Measurements from ENCODE around the gene DOCK4.

DOCK4 gene

DNA sequence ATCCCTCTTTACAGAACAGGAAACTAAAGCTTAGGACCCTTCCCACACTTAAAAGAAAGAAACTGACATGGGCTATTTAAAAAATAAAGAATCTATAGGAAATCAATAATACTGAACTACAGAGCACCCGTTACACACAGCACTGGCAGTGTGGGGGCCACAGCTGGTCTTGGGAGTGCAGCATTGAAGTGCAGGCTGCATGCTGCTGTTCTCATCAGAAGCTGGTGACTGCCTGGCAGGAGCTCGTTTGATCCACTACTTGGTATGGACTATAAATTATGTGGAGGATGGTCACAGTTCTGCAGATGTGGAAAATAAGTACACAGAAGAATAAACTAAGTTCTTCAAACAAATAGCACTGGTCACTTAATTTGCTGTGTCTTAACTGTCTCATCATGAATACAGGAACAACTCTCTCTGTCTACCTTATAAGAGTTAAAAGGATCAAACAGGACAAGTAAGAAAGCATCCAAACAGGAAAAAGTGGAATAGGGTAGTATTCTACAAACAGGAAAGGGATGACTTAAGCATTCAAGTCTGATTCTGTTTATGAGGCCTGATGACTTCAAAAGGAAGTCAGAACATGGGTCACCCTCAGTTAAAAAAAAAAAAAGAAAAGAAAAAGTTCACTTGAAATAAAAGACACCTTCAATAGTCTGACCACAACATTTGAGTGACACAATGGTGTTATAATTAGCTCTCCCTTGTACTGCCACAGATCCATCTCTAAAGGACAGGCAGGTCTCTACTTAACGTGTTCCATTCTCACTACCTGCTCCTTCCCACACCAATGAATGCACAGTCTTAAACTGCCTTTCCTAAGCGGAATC is 21.0 kb downstream of the DOCK4 start:
- DNase-seq (ENCODE audit: low read depth): no peak
- TF ChIP-seq, protein P1, sequence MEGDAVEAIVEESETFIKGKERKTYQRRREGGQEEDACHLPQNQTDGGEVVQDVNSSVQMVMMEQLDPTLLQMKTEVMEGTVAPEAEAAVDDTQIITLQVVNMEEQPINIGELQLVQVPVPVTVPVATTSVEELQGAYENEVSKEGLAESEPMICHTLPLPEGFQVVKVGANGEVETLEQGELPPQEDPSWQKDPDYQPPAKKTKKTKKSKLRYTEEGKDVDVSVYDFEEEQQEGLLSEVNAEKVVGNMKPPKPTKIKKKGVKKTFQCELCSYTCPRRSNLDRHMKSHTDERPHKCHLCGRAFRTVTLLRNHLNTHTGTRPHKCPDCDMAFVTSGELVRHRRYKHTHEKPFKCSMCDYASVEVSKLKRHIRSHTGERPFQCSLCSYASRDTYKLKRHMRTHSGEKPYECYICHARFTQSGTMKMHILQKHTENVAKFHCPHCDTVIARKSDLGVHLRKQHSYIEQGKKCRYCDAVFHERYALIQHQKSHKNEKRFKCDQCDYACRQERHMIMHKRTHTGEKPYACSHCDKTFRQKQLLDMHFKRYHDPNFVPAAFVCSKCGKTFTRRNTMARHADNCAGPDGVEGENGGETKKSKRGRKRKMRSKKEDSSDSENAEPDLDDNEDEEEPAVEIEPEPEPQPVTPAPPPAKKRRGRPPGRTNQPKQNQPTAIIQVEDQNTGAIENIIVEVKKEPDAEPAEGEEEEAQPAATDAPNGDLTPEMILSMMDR (IDR thresholded peaks at IDR 0.05; ENCODE audit: control insufficient read depth, insufficient read depth, low read depth, low read length, missing control alignments): no peak
- H3K4me3 ChIP-seq (ENCODE audit: control insufficient read depth, low read depth, low read length): no peak overlapping the region

DNA sequence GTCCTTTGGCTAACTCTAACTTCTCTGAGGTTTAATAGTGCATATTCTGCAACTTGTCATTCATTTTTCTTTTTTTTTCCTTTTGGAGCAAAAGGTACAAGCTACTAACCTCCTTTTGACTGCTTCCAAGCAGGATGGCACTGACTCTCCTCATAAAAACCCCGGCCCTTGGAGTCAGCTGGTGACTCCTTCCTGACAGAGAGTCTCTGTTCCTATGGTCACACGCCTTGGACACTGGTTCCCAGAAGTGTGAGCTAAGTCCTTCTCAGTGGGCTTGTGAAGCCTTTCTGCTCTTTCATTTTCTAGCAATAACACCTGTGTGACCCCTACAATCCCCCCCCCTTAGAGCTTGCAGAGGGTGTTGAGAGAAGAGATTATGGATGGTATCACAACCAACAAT is 21.7 kb downstream of the DOCK4 start:
- no peak overlapping the region for H3K4me3 ChIP-seq (ENCODE audit: control insufficient read depth, low read depth, low read length)
- TF ChIP-seq, protein P1 (IDR thresholded peaks at IDR 0.05; ENCODE audit: control insufficient read depth, insufficient read depth, low read depth, low read length, missing control alignments): no peak
- no peak for DNase-seq (ENCODE audit: low read depth)

DNA sequence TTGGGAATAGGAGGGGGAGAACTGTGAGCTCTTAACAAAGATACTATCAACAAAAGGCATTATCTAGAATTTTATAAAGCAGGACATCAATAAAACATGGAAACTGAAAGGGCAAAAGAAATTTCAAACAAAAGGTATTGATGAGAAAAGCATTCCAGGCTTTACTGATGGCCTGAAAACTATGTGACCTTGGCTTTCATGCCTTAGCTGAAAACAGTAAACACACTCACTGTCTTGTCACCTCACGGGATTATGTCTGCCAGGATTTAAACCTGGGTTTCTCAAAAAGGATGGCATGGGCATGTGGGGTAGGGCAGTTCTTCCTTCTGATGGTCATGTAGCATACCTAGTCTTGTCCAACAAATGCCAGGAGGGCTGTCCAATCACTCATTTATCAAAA is 22.9 kb downstream of the DOCK4 start:
- TF ChIP-seq, protein P1 (IDR thresholded peaks at IDR 0.05; ENCODE audit: control insufficient read depth, insufficient read depth, low read depth, low read length, missing control alignments): no peak
- no peak for DNase-seq (ENCODE audit: low read depth)
- H3K4me3 ChIP-seq (ENCODE audit: control insufficient read depth, low read depth, low read length): no peak overlapping the region

DNA sequence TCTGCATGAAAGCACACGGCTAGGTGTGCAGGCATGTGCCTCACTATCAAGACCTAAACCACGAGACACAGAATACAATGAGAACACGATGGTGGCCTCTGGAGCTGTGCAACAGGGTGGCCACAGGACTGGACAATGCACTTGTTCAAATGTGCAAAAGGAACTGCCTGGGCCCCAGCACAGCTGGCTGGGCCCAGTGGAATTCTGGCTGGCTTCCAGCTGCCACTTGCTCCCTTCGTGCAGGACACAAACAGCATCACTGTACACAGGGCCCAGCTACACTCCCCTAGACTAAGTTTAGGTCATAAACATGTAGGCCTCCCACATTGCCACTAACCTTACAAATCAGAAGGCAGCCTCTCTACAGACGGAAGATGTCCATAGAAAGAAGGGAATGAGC is 23.4 kb downstream of the DOCK4 start:
- TF ChIP-seq, protein P1 (IDR thresholded peaks at IDR 0.05; ENCODE audit: control insufficient read depth, insufficient read depth, low read depth, low read length, missing control alignments): no peak
- H3K4me3 ChIP-seq (ENCODE audit: control insufficient read depth, low read depth, low read length): no peak overlapping the region
- no peak for DNase-seq (ENCODE audit: low read depth)

DNA sequence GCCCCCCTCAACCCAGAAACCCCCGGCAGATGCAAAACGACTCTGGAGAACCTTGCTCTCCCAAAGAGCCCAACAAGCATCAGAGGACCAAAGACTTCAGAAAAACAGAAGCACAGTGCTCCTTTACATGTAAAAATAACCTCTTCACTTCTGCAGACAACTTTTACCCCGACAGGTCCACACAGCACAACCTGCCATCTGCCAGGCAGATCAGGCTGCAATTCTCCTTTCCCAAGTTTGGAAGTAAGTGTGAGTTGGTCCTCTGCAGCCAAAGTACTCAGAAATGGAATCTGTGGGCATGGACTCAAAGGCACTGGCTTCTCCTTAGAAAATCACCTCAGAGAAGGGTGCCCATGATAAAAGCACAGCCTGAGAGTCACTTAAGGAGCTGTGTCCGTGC is 26.0 kb downstream of the DOCK4 start:
- H3K4me3 ChIP-seq (ENCODE audit: control insufficient read depth, low read depth, low read length): no peak overlapping the region
- TF ChIP-seq, protein P1 (IDR thresholded peaks at IDR 0.05; ENCODE audit: control insufficient read depth, insufficient read depth, low read depth, low read length, missing control alignments): no peak
- DNase-seq (ENCODE audit: low read depth): no peak

DNA sequence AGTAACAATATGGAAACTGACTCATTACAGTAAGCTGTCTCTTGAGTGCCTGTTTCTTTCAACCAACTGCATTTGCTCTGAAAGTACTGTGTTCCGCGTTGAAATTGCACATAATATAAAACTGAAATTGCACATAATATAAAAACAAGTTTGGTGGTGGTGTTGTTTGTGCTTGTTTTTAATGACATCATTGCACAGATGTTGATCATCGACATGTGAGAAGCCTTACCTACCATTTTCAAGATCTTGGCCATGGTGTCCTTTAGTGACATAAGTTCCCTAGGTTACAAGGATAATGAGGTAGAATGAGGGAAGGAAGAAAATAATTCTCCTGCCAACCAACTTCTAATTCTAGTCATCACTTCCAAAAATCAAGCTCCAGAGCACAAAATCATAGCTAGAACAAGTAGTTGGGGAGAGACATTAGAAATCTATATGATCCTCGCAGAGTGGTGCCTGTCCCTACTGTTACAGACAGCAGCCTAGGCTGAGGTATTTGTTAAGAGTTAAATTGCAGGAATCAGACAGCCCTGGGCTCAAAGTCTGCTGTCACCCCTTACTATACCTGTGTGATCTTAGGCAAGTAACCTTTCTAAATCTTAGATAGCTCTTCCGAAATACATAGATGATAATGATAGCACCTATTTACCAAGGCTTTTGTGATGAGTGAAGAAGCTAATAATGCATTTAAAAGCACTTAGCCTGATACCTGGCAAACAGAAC is 29.3 kb downstream of the DOCK4 start:
- TF ChIP-seq, protein P1 (IDR thresholded peaks at IDR 0.05; ENCODE audit: control insufficient read depth, insufficient read depth, low read depth, low read length, missing control alignments): no peak
- no peak for DNase-seq (ENCODE audit: low read depth)
- no peak overlapping the region for H3K4me3 ChIP-seq (ENCODE audit: control insufficient read depth, low read depth, low read length)
